Type B pancreatic cell (in vitro differentiated cells): ENCODE data around the gene HRK. TPM values are rescaled to one million over a fixed set of nuclear protein-coding genes. Genes with fewer than 3 reads are reported as not detected.

Source experiments
- DNase-seq: peaks from one replicate; pipeline ENCODE4 v3.0.0; 2021; ENCODE audit warnings: mixed read lengths; ENCODE audit not compliant: unreplicated experiment; ENCODE audit errors: extremely low spot score
- H3K27ac Mint-ChIP-seq: 2 replicates; pipeline ENCODE4 v1.8.0; 2021; ENCODE audit warnings: mild to moderate bottlenecking, mixed read lengths
- H3K27me3 Mint-ChIP-seq: 2 replicates; pipeline ENCODE4 v1.8.0; 2021; ENCODE audit warnings: mixed read lengths
- H3K36me3 Mint-ChIP-seq: 2 replicates; pipeline ENCODE4 v1.8.0; 2021; ENCODE audit warnings: mixed read lengths
- H3K4me1 Mint-ChIP-seq: one replicate; pipeline ENCODE4 v1.8.0; 2021; ENCODE audit warnings: mixed read lengths; ENCODE audit not compliant: unreplicated experiment
- H3K4me3 Mint-ChIP-seq: 2 replicates; pipeline ENCODE4 v1.8.0; 2021; ENCODE audit warnings: mild to moderate bottlenecking, mixed read lengths
- H3K9me3 Mint-ChIP-seq: 2 replicates; pipeline ENCODE4 v1.8.0; 2021; ENCODE audit warnings: mixed read lengths
- CTCF ChIP-seq: fragments of 200-600 bp; sonication (generic); conservative IDR thresholded peaks from 2 replicates; pipeline ENCODE4 v1.5.0; 2021; ENCODE audit warnings: antibody characterized with exemption, mild to moderate bottlenecking
- total RNA-seq: library from RNA; stranded (reverse); gene quantifications from 2 replicates; pipeline ENCODE4 v1.2.1, GENCODE V29; 2021; ENCODE audit warnings: low replicate concordance

Gene HRK
- total RNA-seq, 1 donor from 2014 or later = 1.9 TPM

DNA sequence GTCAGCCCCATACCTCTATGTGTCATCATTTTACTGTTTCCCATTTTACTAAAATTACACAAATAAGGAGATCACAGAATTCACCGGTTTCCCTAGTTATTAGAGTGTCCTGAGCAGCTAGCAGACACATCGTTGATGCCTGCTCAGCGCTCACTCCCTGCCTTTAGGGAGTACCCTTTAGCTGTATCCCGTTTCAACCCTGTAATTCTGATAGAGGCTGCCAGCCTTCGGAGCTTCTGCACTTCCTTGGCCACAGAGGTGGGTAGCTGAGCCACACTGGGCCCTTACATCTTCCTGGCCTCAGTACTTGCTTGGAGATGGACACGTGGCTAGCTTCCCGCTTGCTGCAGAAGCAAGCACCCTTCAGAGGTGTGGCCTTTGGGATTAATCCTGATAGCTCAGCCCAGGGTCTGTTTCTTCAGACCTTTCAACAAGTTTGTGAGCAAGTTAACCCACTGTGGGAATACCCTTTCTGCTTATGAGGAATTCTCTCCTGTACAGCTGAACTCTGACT, 15.2 kb upstream of the HRK start:
- H3K27me3 Mint-ChIP-seq = peaks cover 41% of the 10 kb centered on the region
- no peaks in the 10 kb centered on the region for H3K36me3 Mint-ChIP-seq
- H3K27ac Mint-ChIP-seq = no peak overlapping the region
- H3K4me3 Mint-ChIP-seq = no peak overlapping the region
- no peaks in the 10 kb centered on the region for H3K4me1 Mint-ChIP-seq
- H3K9me3 Mint-ChIP-seq = no peaks in the 10 kb centered on the region
- no peak for DNase-seq
- no peak for TF ChIP-seq CTCF

DNA sequence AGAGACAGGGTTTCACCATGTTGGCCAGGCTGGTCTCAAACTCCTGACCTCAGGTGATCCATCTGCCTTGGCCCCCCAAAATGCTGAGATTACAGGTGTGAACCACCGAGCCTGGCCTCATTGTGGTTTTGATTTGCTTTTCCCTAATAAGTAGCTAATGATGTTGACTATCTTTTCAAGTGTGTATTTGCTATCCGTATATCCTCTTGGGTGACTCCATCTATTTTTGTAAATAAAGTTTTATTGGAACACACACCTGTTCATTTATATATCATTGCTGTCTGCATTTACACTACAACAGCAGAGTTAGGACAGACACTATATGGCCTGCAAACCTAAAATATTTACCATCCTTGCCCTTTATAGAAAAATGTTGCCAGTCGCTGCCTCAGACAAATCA, 13.7 kb upstream of the HRK start:
- Mint-ChIP-seq H3K4me3 (no peak overlapping the region), H3K4me1 (no peaks in the 10 kb centered on the region), H3K36me3 (no peaks in the 10 kb centered on the region), H3K9me3 (no peaks in the 10 kb centered on the region), H3K27ac (no peak overlapping the region), H3K27me3 (peaks cover 34% of the 10 kb centered on the region)
- no peak for TF ChIP-seq CTCF
- no peak for DNase-seq

GRCh38 chr12:116892349-116893140, 11.3 kb upstream of the HRK start:
- peaks cover 22% of the 10 kb centered on the region for H3K27me3 Mint-ChIP-seq
- no peaks in the 10 kb centered on the region for H3K9me3 Mint-ChIP-seq
- no peak overlapping the region for H3K4me3 Mint-ChIP-seq
- no peak for DNase-seq
- H3K27ac Mint-ChIP-seq = no peak overlapping the region
- no peaks in the 10 kb centered on the region for H3K36me3 Mint-ChIP-seq
- no peak for TF ChIP-seq CTCF
- no peaks in the 10 kb centered on the region for H3K4me1 Mint-ChIP-seq

- Mint-ChIP-seq H3K36me3 (no peaks in the 10 kb centered on the region), H3K27ac (no peak overlapping the region), H3K4me3 (no peak overlapping the region), H3K4me1 (no peaks in the 10 kb centered on the region), H3K9me3 (no peaks in the 10 kb centered on the region), H3K27me3 (peaks cover 27% of the 10 kb centered on the region)
- no peak for TF ChIP-seq CTCF
- DNase-seq = no peak
Measured at GRCh38 chr12:116891019-116891418, 9.8 kb upstream of the HRK start.

- Mint-ChIP-seq H3K27ac (no peak overlapping the region), H3K36me3 (no peaks in the 10 kb centered on the region), H3K9me3 (no peaks in the 10 kb centered on the region), H3K4me1 (no peaks in the 10 kb centered on the region), H3K27me3 (peaks cover 26% of the 10 kb centered on the region), H3K4me3 (no peak overlapping the region)
- DNase-seq = no peak
- no peak for TF ChIP-seq CTCF
Measured at GRCh38 chr12:116890330-116890729, 9.1 kb upstream of the HRK start.
